Measurements from ENCODE around the gene FAM209B.
"Not testable (repeated sequence)": the region's sequence is repeated elsewhere in the genome, so short reads cannot be mapped to it uniquely, and the experiment has no call there.

FAM209B gene

GRCh38 chr20:56522311-56522710, 10.7 kb upstream of the FAM209B start:
- no peak overlapping the region for H3K4me3 ChIP-seq (ENCODE audit: low read length)
- H3K36me3 ChIP-seq (replicated peaks; ENCODE audit: insufficient read depth, low read length), result peaks cover 4% of the 10 kb centered on the region; the same call in 1 of the 2 replicates
- no peak overlapping the region for H3K27ac ChIP-seq (ENCODE audit: low read length)
- H3K4me1 ChIP-seq (ENCODE audit: low read length), result no peaks in the 10 kb centered on the region
- no peak overlapping the region for H3K4me2 ChIP-seq (ENCODE audit: low read depth, low read length)
- TF ChIP-seq CTCF (IDR thresholded peaks at IDR 0.05; ENCODE audit: low read length) (no peak), EZH2 (optimal IDR thresholded peaks at IDR 0.05; ENCODE audit: low read depth, low read length) (no peak), EZH2phosphoT487 (IDR thresholded peaks at IDR 0.05; ENCODE audit: low read length) (no peak)
- H3F3A ChIP-seq (ENCODE audit: insufficient read depth, low read length), result no peaks in the 10 kb centered on the region
- H3K9ac ChIP-seq (ENCODE audit: low read length), result no peak overlapping the region
- no peaks in the 10 kb centered on the region for H4K20me1 ChIP-seq (ENCODE audit: insufficient read depth, low read length)
- H3K9me2 ChIP-seq (replicated peaks; ENCODE audit: insufficient read depth, low read length), result no peaks in the 10 kb centered on the region
- no peak for DNase-seq
- H3K79me2 ChIP-seq (ENCODE audit: low read length), result no peaks in the 10 kb centered on the region
- H3K9me3 ChIP-seq (replicated peaks; ENCODE audit: insufficient read depth, low read length), result no peaks in the 10 kb centered on the region
- no peak overlapping the region for H2AFZ ChIP-seq (ENCODE audit: low read length)
- H3K27me3 ChIP-seq (replicated peaks; ENCODE audit: insufficient read depth, low read length), result no peaks in the 10 kb centered on the region

GRCh38 chr20:56524444-56524843, 8.6 kb upstream of the FAM209B start, which contains the start of gene FAM209A:
FAM209A (plus strand) TSS chr20:56524744; CDS start chr20:56524809, 65 bp downstream.
- not testable (repeated sequence) for H3K9me2 ChIP-seq (replicated peaks; ENCODE audit: insufficient read depth, low read length); H3K9ac ChIP-seq (ENCODE audit: low read length); H4K20me1 ChIP-seq (ENCODE audit: insufficient read depth, low read length); H3K27ac ChIP-seq (ENCODE audit: low read length); H3K79me2 ChIP-seq (ENCODE audit: low read length); H3K4me1 ChIP-seq (ENCODE audit: low read length); H3K9me3 ChIP-seq (replicated peaks; ENCODE audit: insufficient read depth, low read length); DNase-seq; H3F3A ChIP-seq (ENCODE audit: insufficient read depth, low read length); H3K36me3 ChIP-seq (replicated peaks; ENCODE audit: insufficient read depth, low read length); H2AFZ ChIP-seq (ENCODE audit: low read length); H3K27me3 ChIP-seq (replicated peaks; ENCODE audit: insufficient read depth, low read length); H3K4me2 ChIP-seq (ENCODE audit: low read depth, low read length); H3K4me3 ChIP-seq (ENCODE audit: low read length)

- Histone ChIP-seq H3K9me2 (replicated peaks; ENCODE audit: insufficient read depth, low read length) (no peaks in the 10 kb centered on the region), H3K27me3 (replicated peaks; ENCODE audit: insufficient read depth, low read length) (no peaks in the 10 kb centered on the region), H4K20me1 (ENCODE audit: insufficient read depth, low read length) (no peaks in the 10 kb centered on the region), H3K4me1 (ENCODE audit: low read length) (no peaks in the 10 kb centered on the region), H3K27ac (ENCODE audit: low read length) (no peak overlapping the region), H3K79me2 (ENCODE audit: low read length) (no peaks in the 10 kb centered on the region), H3K4me2 (ENCODE audit: low read depth, low read length) (no peak overlapping the region), H3K36me3 (replicated peaks; ENCODE audit: insufficient read depth, low read length) (no peaks in the 10 kb centered on the region), H3K9me3 (replicated peaks; ENCODE audit: insufficient read depth, low read length) (no peaks in the 10 kb centered on the region), H2AFZ (ENCODE audit: low read length) (no peak overlapping the region), H3K4me3 (ENCODE audit: low read length) (no peak overlapping the region), H3F3A (ENCODE audit: insufficient read depth, low read length) (no peaks in the 10 kb centered on the region), H3K9ac (ENCODE audit: low read length) (no peak overlapping the region)
- no peak for DNase-seq
- no peak for TF ChIP-seq EZH2 (optimal IDR thresholded peaks at IDR 0.05; ENCODE audit: low read depth, low read length)
- no peak for TF ChIP-seq EZH2phosphoT487 (IDR thresholded peaks at IDR 0.05; ENCODE audit: low read length)
- TF ChIP-seq CTCF (IDR thresholded peaks at IDR 0.05; ENCODE audit: low read length), result no peak
Measured at GRCh38 chr20:56527521-56527920, 5.5 kb upstream of the FAM209B start.

GRCh38 chr20:56537997-56538396, 5.0 kb downstream of the FAM209B start:
- no peaks in the 10 kb centered on the region for H3K27me3 ChIP-seq (replicated peaks; ENCODE audit: insufficient read depth, low read length)
- H3F3A ChIP-seq (ENCODE audit: insufficient read depth, low read length), result no peaks in the 10 kb centered on the region
- no peaks in the 10 kb centered on the region for H3K79me2 ChIP-seq (ENCODE audit: low read length)
- no peak overlapping the region for H3K4me2 ChIP-seq (ENCODE audit: low read depth, low read length)
- H4K20me1 ChIP-seq (ENCODE audit: insufficient read depth, low read length), result no peaks in the 10 kb centered on the region
- H3K36me3 ChIP-seq (replicated peaks; ENCODE audit: insufficient read depth, low read length), result no peaks in the 10 kb centered on the region
- H3K9ac ChIP-seq (ENCODE audit: low read length), result no peak overlapping the region
- TF ChIP-seq EZH2 (optimal IDR thresholded peaks at IDR 0.05; ENCODE audit: low read depth, low read length) (no peak), EZH2phosphoT487 (IDR thresholded peaks at IDR 0.05; ENCODE audit: low read length) (no peak), CTCF (IDR thresholded peaks at IDR 0.05; ENCODE audit: low read length) (no peak)
- no peaks in the 10 kb centered on the region for H3K9me2 ChIP-seq (replicated peaks; ENCODE audit: insufficient read depth, low read length)
- H3K27ac ChIP-seq (ENCODE audit: low read length), result no peak overlapping the region
- no peaks in the 10 kb centered on the region for H3K9me3 ChIP-seq (replicated peaks; ENCODE audit: insufficient read depth, low read length)
- no peak overlapping the region for H3K4me3 ChIP-seq (ENCODE audit: low read length)
- no peak for DNase-seq
- H3K4me1 ChIP-seq (ENCODE audit: low read length), result no peaks in the 10 kb centered on the region
- H2AFZ ChIP-seq (ENCODE audit: low read length), result no peak overlapping the region
